GM12873 (cell line): ENCODE data around the gene GARS1.

Experiments
- TF ChIP-seq, protein P1 (sequence below): IDR thresholded peaks from 2 replicates; pipeline ENCODE4 v1.5.1; 2012; ENCODE audit warnings: low read depth, mild to moderate bottlenecking, moderate library complexity, low read length, control low read depth; ENCODE audit not compliant: insufficient read depth; ENCODE audit errors: missing control alignments

The GARS1 gene

DNA sequence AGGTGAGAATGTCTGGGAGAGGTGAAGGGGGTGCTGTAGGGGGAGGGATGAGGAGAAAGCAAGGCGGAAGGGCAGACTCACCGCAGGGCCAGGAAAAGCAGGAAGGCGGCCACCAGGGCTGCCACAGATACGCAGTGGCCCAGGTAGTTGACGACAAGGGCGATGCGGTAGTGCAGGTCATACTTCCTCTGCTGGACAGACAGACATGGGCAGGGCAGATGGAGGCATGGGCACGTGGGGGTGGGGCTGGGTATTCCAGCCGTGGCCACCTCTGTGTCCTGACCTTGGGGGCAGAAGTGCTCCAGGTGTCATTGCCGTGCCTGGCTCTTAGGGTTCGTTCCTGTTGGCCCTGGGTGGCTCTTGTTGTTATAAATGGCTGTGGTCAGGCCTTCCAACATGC lies 70.8 kb downstream of the GARS1 start:
- TF ChIP-seq, protein P1, sequence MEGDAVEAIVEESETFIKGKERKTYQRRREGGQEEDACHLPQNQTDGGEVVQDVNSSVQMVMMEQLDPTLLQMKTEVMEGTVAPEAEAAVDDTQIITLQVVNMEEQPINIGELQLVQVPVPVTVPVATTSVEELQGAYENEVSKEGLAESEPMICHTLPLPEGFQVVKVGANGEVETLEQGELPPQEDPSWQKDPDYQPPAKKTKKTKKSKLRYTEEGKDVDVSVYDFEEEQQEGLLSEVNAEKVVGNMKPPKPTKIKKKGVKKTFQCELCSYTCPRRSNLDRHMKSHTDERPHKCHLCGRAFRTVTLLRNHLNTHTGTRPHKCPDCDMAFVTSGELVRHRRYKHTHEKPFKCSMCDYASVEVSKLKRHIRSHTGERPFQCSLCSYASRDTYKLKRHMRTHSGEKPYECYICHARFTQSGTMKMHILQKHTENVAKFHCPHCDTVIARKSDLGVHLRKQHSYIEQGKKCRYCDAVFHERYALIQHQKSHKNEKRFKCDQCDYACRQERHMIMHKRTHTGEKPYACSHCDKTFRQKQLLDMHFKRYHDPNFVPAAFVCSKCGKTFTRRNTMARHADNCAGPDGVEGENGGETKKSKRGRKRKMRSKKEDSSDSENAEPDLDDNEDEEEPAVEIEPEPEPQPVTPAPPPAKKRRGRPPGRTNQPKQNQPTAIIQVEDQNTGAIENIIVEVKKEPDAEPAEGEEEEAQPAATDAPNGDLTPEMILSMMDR, result no peak

DNA sequence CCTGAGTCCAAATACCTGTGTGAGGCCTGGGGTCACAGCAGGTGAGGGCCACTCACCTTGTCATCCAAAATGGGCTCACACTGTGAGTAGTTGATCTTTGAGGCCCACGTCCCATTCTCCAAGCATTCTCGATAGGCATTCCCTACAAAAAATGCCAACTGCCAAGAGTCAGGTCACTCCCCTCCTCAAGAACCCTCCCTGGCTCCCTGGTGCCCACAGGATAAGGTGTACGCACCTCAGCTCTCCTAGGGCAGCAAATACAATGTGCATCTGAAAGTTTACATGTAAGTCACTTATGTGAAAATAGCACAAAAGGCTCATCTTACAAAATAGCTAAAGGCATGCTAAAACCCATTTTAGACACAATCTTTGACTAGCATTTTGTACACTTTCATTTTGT lies 72.5 kb downstream of the GARS1 start:
- TF ChIP-seq, protein P1, result no peak

DNA sequence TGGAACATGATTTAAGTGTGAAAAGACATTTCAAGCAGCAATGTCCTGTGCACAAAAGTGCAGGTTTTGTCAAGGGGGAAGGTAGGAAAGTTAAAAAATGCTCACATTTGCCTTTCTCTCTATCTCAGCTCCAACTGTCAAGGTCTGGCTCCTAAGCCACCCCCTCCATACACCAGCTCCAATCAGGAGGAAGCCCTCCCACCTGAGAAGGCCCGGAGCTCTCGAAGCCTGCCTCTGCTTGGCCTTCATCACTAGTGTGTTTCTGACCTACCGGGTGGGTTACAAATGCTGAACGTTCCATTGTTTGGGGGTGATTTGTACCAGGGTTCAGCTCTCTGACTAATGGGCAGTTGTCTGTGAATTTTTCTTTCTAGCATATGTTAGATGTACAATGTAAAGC lies 73.4 kb downstream of the GARS1 start:
- TF ChIP-seq, protein P1, result no peak

DNA sequence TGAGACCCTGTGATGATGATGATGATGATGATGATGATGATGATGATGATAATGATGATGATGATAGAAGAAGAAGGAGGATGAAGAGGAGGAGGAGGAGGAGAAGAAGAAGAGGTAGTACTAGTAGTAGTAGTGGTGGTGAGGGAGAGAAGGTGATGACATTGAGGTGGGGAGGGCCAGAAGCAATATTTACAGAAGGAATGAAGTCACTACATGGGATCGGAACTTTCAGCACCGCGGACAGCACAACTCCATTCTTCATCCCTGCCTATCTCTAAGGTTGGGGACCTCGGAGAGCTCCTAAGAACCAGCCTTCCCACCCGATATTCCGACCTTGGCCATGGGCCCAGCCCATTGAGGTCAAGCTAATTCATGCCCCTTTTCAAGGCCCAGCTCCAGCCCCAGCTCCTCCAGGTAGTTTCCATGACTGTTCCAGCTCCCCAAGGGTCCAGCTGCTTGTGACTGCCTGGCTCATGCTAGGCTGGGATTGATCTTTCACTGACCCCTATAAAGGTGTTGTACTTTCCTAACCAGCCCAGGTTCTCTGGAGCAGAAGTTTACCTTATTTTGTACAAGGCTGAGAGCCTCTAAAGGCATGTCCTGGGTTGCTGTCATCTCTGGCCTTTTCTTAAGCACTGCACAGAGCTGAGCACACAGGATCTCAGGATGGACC lies 77.3 kb downstream of the GARS1 start:
- TF ChIP-seq, protein P1, result no peak

GRCh38 chr7:30674420-30674819 lies 79.7 kb downstream of the GARS1 start:
- TF ChIP-seq, protein P1, result no peak

DNA sequence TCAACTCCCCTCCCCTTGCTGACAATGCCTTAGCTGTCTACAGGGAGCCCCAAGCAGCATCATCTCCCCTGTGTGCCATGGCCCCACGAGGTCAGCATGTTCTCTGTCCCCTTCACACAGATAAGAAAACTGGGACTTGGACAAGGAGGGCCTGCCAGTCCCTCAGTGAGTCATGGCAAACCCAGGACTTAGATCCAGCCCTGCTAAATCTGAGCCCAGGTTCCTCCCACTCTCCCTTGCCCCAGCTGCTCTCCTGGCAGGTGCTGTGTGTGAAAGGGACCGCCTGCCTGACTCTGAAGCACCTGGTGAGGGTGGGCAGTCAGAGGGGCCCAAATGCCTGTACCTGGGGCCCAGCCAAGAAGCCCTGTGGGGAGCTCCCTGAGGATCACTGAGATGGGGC lies 80.2 kb downstream of the GARS1 start:
- TF ChIP-seq, protein P1, result no peak

DNA sequence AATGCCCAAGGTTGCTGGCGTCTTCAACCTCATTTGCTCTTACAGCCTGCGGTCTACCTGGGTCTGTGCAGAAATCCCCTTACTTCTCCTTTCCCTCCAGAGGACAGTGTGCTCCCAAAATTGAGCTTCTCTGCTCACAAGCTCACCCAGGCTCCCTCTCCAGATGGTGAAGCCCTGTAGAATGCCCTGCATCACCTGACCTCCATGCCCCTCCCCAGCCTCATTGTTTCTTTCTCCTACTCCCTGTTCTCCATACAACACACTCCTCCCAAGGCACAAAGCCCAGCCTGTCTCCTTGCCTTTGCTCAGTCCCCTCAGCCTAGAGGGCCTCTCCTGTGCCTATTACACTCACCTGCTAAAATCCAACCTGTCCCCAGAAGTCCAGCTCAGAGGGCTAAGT lies 84.1 kb downstream of the GARS1 start:
- TF ChIP-seq, protein P1, result no peak
